ENCODE measurements around the gene SUV39H2.
"Not testable (repeated sequence)": the region's sequence is repeated elsewhere in the genome, so short reads cannot be mapped to it uniquely, and the experiment has no call there.

Gene SUV39H2

GRCh38 chr10:14878266-14879123 is at the start of gene SUV39H2:
Gene SUV39H2 (plus strand): TSS chr10:14878866. CDS start chr10:14878889, 23 bp downstream.
- peak; percentile 76 for DNase-seq

GRCh38 chr10:14833106-14833505 is 45.6 kb upstream of the SUV39H2 start:
- DNase-seq, result no peak

GRCh38 chr10:14836208-14836607 is 42.5 kb upstream of the SUV39H2 start:
- DNase-seq, result no peak

GRCh38 chr10:14837003-14837756 is 41.5 kb upstream of the SUV39H2 start:
- no peak for DNase-seq

- DNase-seq, result peak; percentile 96
These were observed 40.7 kb upstream of the SUV39H2 start, which contains the start of the genes CDNF, HSPA14 and MSANTD7 for GRCh38 chr10:14837757-14838581. Gene CDNF (minus strand): TSS chr10:14838037. CDS start chr10:14837946, 91 bp downstream. Gene HSPA14 (plus strand): TSS chr10:14838306. CDS start chr10:14838403, 97 bp downstream. Gene MSANTD7 (plus strand): TSS chr10:14838306. CDS start chr10:14842285, 3,979 bp downstream.

- DNase-seq, result no peak
These were observed 39.9 kb upstream of the SUV39H2 start for GRCh38 chr10:14838582-14839304.

GRCh38 chr10:14839305-14839695 is 39.4 kb upstream of the SUV39H2 start:
- DNase-seq, result no peak

- no peak for DNase-seq
These were observed 38.5 kb upstream of the SUV39H2 start for GRCh38 chr10:14840178-14840577.

- no peak for DNase-seq
These were observed 35.2 kb upstream of the SUV39H2 start for GRCh38 chr10:14843327-14843988.

- no peak for DNase-seq
These were observed 33.7 kb upstream of the SUV39H2 start for GRCh38 chr10:14844948-14845347.

- DNase-seq, result no peak
These were observed 26.4 kb upstream of the SUV39H2 start for GRCh38 chr10:14852236-14852635.

GRCh38 chr10:14855453-14855852 is 23.2 kb upstream of the SUV39H2 start:
- no peak for DNase-seq

GRCh38 chr10:14858338-14858960 is 20.2 kb upstream of the SUV39H2 start:
- DNase-seq, result no peak

GRCh38 chr10:14859043-14859442 is 19.6 kb upstream of the SUV39H2 start:
- DNase-seq, result no peak

GRCh38 chr10:14859775-14860174 is 18.9 kb upstream of the SUV39H2 start:
- DNase-seq, result no peak

- DNase-seq, result no peak
These were observed 17.9 kb upstream of the SUV39H2 start for GRCh38 chr10:14860791-14861190.

GRCh38 chr10:14864466-14864865 is 14.2 kb upstream of the SUV39H2 start:
- not testable (repeated sequence) for DNase-seq

- not testable (repeated sequence) for DNase-seq
These were observed 13.8 kb upstream of the SUV39H2 start for GRCh38 chr10:14864871-14865270.

- no peak for DNase-seq
These were observed 5.4 kb upstream of the SUV39H2 start for GRCh38 chr10:14873090-14873760.

GRCh38 chr10:14875941-14876340 is 2.7 kb upstream of the SUV39H2 start:
- no peak for DNase-seq

All from NCI-H1694 treated with DMSO at 0.1 percent for 48 hours (cell line).